GM21381 (cell line): ENCODE measurements around the gene ACOXL.
A peak's percentile ranks its signal among the peaks of the same experiment; 100 is the strongest.

Experiments
- ATAC-seq: cut with Tn5 transposase; IDR thresholded peaks from one replicate; pipeline ENCODE4 v1.9.1; 2021; ENCODE audit warnings: mild to moderate bottlenecking, moderate library complexity; ENCODE audit not compliant: unreplicated experiment

ACOXL gene

DNA sequence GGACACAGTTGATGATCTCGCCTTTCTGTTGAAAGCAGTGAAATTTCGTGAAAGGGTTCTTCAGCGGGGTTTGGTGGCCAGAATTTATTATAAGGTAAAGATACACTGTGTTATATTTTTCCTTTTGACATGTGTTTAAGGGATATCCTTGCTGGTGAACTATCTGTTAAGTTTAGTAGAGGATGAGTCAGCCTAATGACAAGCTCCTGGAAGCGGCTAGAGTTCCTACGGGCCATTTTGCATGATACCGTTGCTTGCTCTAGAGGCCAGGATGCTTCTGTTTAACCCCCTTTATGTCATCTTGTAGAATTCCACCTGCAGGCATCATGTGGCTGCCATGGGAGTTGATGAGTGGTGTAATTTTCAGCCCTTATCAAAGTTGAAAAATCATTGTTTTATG is 263.5 kb downstream of the ACOXL start:
- ATAC-seq, result no peak

DNA sequence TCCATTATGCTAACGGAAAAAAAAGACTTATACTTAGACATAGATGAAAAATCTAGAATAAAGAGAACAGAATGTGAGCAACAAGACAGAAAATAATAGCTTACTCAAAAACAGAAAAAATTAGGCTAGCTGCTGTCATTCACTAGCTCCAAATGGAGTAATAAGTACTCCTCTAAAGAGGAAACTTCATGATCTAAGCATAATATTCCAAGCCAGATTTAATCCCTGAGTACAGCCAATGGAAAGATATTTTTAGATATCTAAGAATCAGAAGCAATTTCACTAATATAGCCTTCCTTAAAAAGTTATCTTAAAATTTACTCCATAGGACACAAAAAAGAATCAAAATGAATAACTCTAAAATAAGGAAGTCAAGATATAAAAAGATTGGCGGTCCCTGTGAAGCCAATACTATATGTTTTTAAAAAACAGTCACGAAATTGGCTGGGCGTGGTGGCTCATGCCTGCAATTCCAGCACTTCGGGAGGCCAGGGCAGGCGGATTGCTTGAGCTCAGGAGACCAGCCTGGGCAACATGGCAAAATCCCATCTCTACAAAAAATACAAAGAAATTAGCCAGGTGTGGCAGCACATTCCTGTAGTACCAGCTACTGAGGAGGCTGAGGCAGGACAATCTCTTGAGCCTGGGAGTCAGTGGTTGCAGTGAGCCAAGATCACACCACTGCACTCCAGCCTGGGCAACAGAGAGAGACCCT is 265.1 kb downstream of the ACOXL start:
- ATAC-seq, result no peak

DNA sequence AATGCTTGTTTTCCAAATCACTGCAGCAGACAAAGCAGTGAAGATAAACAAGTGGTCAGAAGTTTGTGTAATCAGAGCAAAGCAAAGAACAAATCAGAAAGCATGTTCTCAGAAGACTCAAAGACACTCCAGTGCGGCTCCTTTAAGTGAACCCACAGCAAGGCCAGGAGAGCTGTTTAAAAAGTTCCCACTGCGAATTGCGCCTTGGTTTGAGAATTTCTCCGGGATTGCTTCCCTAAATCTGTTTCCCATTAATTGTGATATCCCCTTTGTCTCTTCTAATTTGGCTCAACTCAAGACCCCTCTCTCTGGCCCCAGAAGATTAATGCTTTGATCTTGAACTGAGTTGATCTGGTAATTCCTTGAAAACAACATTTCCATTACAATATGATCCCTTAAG is 265.9 kb downstream of the ACOXL start:
- ATAC-seq, result no peak

DNA sequence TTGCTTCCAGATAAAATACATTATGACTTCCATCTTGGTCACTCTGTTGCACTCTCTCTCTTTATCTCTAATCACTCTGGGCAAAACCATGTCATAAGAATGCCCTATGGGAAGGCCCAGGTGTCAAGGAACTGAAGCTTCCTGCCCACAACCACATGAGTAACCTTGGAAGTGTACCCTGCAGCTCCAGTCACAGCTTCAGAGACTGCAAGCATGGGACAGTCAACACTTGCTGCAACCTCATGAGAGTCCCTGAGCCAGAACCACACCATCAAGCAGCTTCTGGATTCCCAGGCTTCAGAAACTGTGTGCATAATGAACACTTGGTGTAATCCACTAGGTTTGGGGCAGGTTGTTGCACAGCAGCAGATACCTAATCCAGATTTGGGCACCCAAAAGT is 267.3 kb downstream of the ACOXL start:
- no peak for ATAC-seq

DNA sequence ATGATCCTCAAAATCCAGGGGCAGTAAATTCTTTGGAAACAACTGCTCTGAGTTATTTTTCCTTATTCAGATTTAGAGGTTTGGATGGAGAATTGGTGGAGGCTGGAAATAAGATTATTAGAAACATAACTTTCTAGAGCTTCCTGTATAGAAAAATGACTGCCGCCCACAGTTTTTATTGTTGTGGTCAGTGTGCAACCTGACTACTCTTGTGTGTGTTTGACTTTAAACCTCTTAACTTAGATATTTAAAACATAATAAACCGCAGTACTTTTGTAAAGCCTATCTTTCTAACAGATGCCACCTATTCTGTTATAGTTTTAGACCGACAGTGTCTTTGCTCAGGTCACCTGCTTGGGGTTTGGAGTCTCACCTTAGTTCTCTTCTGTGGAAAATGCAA is 272.9 kb downstream of the ACOXL start:
- no peak for ATAC-seq

DNA sequence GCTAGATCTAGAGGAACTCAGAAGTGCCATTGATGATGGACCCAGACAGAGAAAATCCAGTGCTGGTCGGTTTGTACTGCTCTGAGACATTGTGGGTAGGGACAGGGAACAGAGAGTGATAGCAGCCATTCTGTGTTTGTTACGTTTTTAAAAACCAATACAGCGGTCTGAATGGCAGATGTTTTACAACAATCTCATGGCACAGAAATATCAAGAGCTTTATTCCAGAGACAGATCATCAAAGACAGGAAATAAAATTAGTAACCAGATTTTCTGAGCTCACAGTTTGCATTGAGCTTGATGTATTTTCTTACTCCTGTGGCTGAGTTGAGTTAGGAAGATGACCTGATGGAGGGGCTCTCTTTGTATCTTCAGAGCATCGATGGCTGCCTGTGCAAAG is 273.4 kb downstream of the ACOXL start:
- no peak for ATAC-seq

DNA sequence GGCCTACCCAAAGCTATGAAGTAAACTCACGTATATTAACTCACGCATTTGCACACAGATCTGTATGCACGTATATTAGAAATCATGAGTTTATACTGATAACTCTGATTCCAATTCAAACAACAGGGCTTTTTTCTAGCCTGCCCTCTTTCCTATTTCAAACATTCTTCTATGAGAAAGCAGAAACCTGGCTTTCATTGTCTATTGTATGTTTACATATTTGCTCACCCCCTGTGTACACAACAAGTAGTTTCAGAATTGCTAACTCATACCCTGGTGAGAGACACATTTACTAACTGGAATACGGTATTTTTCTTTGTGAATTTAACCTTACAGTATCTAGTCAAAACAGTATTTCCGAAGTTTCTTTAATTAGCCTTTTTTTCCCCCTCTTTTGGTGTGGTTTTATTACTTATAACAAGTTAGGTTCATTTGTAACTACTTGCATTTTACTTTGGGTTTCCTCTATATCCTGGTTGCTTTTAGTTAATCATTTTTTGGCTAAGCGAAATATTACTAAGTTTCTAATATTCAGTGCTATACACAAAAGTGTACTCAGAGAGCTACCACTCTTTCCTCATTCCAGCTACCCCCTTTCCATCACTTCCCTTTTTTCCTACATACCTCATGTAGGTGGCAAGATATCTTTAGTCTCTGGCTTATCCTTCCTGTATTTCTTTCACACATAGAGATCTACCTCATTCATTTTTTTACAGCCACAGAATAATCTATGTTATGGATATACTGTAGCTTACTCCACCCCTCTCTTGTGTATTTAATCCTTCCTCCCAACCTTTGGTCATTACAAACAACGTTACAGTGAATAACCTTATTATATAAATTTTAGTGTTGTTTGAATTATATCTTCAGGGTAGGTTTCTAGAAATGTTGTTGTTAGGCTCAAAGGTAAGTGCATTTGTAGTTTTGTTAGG is 275.6 kb downstream of the ACOXL start:
- ATAC-seq, result no peak

DNA sequence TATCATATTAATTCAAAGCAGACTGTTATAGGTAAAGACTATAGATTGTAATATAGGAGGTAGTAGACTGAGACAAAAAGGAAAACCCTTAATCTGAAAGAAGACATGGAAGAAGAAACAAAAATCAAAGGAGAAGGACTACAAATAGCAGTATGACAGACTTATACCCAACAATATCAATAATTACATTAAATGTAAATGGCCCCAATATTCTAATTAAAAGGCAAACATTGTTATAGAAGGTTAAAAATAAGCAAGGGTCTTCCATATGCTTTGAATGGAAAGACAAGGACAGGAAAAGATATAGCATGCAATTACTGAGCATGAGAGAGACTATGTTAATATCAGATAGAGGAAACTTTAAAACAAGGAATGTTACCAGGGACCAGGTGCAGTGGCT is 278.8 kb downstream of the ACOXL start:
- ATAC-seq, result no peak

DNA sequence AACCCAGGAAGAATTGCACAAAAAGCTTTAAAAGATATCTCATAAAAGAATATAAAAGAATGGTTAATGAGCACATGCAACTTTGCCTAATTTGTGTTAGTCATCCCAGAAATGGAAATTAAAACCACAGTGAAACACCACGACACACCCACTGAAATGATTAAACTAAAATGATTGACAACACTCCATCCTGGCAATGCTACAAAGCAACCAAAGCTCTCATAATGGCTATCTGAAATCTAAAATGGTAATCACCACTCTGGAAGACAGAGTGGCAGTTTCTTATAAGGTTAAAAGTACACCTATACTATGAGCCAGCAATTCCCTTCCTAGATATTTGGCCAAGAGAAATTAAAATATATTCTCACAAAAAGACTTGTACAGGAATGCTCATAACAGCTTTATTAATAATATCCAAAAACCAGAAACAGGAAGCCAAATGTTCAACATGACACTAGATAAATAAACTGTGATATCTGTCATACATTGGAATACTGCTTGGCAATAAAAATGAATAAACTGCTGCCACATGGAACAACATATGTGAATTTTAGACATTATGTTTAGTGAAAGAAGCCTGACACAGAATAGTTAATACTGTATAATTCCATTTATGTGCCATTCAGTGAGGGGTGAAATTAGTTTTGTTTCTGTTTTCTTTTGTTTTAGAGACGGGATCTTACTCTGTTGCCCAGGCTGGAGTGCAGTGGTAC is 283.1 kb downstream of the ACOXL start:
- ATAC-seq, result no peak

DNA sequence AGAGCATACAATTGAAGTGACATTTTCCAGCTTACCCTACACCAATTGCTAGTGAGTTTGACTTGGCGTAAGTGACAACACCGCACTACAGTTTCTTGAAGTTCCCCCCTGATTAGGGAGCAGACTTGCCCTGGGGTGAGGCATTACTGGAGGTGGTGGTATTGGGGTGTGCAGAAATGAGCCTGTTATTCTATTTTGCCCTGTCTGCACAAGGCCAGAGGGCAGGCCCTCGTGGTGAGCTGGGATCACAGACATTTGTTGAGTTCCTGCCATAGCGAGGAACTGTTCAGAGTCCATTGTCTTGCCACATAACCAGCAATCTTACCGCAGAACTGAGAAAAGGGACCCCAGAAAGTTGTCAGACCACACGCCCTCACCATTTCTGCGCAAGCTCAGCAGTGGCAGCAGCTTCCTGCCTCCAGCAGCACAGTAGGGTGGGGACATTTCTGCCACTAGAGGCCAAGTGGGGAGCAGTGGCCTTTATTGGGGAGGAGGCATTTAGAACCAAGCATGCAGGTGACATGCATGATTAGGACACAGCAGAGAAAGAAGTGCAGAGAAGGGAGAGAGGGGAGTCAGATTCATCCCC is 284.8 kb downstream of the ACOXL start:
- ATAC-seq, result no peak

DNA sequence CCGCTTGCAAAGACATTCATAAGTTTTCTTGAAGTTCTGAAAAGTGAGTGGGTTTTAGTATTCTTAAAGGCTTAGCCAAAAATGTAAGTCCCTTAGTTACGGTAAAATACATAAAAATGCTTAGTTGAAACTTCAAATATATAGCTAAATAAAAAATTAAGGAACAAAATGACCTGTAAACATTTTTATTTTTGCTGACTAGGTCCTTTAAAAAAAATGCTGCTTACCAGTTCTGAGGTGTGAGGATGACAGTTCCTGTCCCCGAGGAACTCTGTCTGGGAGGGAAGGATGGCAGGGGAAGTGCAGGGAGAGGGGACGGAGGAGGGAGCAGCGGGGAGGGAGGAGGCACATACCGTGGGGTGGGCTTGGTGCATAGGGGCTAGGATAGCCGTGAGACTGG is 285.5 kb downstream of the ACOXL start:
- ATAC-seq, result no peak

DNA sequence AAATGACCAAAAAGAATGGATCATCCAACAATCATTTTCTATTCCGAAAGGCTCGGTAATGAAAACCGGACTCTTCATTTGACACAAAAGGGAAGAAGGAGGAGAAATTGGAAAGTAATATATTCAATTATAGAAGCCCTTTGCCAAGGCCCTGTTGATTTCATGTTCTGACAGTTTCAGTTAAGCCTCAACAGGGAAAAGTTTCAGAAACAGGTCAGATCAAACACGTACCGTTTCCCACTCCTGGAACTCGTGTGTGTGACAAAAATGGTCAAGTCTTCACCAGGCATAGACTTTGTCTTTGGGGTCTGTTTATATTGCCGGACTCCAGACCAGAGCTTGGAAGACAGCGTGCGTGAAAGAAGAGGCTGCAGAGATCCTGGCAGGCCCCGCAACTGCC is 287.0 kb downstream of the ACOXL start:
- ATAC-seq, result no peak

DNA sequence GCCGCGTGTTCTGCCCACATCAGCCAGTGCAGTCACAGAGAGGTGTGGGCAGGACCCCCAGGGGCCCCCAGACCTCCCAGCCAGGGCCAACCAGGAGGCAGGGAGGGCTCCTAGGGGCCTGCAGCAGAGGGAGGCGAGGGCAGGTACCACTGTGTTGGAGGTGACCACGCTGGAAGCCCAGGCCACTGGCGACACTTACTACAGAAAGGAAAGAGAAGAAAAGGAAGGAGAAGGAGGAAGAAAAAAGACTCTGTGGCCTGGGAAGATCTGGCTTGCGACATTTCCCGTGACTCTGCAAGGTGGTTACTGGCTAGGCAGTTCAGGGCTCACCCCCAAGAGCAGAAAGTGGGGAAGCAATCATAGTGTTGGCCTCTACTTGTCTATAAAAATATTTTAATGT is 290.3 kb downstream of the ACOXL start:
- ATAC-seq, result no peak

DNA sequence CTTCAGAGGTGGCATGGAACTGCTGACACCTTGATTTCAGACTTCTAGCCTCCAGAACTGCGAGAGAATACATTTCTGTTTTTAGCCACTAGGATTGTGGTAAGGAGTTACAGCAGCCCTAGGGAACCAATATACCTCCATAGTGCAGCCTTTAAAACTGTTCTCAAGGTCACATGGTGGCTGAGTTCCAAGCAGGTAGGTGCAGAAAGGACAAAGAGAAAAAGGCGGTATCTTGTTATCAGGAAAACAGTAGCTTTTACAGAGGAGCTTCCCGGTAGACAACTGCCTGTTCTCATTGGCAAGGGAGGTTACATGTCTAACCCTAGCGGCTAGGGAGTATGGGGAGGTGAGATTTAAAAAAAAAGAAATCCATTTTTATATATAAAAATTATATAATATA is 292.1 kb downstream of the ACOXL start:
- no peak for ATAC-seq

DNA sequence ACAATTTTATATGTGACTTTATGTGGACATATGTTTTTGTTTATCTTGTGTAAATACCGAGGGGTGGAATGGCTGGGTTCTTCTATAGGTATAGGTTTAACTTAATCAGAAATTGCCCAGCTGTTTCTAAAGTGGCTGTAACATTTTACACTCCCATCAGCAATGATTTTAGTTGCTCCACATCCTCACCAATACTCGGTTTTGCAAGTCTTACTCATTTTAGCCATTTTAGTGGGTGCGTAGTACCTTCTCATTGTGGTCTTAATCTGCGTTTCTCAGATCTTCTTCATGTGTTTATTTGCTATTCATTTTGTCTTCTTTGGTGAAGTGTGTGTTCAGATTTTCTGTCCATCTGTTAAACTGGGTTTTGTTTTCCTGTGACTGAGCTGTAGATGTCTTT is 292.9 kb downstream of the ACOXL start:
- no peak for ATAC-seq

DNA sequence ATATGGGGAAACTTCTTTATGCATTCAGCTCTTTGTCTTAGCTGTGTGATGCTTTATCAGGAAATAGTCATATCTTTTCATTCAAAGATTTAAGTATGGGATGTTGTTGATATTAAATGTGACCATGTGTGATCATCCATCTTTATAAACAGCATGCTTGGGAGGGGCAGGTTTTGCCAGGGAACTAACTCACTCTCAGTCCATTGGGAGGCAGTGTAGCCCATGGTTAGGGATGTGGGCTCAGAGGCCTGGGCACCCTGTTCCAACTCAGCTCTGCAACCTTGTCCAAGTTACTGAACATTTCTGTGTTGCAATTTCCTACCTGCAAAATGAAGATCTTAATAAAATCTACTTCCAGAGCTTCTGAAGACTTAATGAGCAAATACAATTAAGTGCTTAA is 296.3 kb downstream of the ACOXL start:
- ATAC-seq, result no peak

DNA sequence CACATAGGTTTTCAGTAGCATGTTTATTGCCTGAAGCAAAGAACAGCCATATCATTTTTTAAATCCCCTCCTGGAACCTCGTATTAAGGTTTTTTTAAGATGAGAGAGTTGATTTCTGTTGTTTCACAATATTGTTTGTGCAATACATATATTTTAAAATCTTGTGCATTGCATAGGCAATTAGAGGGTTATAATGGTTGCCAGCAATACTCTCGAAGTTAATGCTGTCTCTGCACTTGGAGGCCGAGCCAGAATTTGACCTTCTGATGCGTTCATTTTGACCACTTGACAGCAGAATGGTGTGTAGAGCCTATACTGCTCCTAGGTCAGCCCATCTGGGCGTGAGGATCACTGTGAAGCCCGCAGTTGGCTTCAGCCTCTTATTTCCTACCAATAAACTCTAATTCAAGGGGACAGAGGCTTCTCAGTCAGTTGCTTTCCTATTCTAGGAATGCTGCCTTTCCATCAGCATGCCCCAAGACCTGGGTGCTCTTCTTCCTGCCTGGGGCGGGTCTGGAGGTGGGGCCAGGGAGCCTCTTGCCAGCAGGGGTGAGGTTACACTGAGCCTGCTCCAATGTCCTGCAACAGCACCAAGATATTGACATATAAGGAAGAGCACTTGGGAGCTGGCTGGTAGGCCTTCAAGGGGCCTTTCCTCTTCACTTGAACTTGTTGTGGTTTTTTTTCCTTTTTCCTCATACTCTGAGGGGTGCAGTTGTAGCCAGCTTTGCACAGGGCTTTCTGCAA is 297.0 kb downstream of the ACOXL start:
- ATAC-seq, result no peak

DNA sequence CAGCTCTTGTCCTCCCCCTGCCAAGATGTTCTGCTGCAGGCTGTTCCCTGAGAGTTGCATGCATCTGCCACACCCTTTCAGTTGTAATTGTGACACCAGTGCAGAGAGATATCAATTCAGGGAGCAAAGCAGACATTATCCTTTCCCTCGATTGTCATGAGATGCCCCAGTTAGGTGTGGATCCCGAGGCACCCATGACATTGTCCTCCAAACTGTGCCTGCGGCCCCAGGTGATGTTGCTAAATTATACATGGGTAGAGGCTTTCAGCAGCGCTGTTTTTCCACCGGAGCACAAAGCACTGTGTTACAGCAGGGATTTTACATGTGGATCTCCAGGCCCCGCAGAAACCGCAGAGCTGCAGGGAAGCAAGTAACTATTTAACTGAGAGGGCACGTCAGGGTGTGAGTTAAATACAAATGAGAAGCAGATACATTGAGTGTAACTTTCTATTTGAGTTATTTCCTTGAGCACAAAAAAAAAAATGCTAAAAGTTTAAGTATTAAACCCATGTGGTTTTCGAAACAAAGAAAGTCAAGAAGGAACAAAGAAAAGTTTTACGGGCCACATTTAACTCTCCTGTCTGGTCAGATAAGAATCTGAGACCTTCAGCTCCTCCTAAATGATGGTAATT is 298.0 kb downstream of the ACOXL start:
- ATAC-seq, result peak; percentile 61

DNA sequence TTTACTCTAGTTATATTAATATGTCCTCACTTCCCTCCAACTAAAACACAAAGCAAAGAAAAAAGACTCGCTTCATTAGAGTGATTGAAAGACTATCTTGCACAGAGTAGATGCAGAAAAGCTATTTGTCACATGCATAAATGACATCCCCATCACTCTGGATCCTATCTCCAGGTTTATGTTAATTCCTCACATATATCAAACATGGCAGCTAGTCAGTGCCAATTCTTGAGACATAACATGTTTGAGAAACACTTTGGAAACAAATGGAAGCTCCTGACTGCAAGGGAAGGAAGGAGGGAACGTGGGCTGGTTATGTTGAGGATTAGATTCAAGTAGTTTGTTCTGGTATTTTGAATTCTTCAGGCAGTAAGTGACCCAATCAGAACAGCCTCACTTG is 298.6 kb downstream of the ACOXL start:
- no peak for ATAC-seq
